SK-N-SH treated with all-trans-retinoic acid at 6 μM for 48 hours (cell line): ENCODE data around the gene MYL10.

Experiments used
- ATAC-seq: fragments of 200-7000 bp; cut with Tn5 transposase; 3 replicates; pipeline ENCODE4 v1.9.1; 2020; ENCODE audit warnings: mild to moderate bottlenecking, moderate library complexity
- ARNTL ChIP-seq: fragments of 450-650 bp; formaldehyde crosslinking; IDR thresholded peaks from 2 replicates; pipeline ENCODE4 v1.5.0; 2020; ENCODE audit warnings: low read depth, mild to moderate bottlenecking, moderate library complexity, borderline replicate concordance
- CREB5 ChIP-seq: fragments of 250-450 bp; sonication (Bioruptor Pico); IDR thresholded peaks from 2 replicates; pipeline ENCODE4 v1.5.1; 2020; ENCODE audit warnings: low read depth, mild to moderate bottlenecking, moderate library complexity
- CSRNP3 ChIP-seq: fragments of 250-450 bp; sonication (Bioruptor Pico); IDR thresholded peaks from 2 replicates; pipeline ENCODE4 v1.5.1; 2021; ENCODE audit warnings: mild to moderate bottlenecking, moderate library complexity
- OSR1 ChIP-seq: fragments of 250-450 bp; sonication (Bioruptor Pico); IDR thresholded peaks from 2 replicates; pipeline ENCODE4 v1.8.0; 2022; ENCODE audit warnings: moderate library complexity, mild to moderate bottlenecking, inconsistent platforms
- PATZ1 ChIP-seq: fragments of 250-450 bp; sonication (Bioruptor Pico); IDR thresholded peaks from 2 replicates; pipeline ENCODE4 v1.8.0; 2020; ENCODE audit warnings: mild to moderate bottlenecking, moderate library complexity, borderline replicate concordance
- POU6F1 ChIP-seq: fragments of 250-450 bp; sonication (Bioruptor Pico); IDR thresholded peaks from 2 replicates; pipeline ENCODE4 v1.8.0; 2021; ENCODE audit warnings: low read depth, mild to moderate bottlenecking, moderate library complexity, borderline replicate concordance
- RARB ChIP-seq: fragments of 250-450 bp; sonication (Bioruptor Pico); IDR thresholded peaks from 2 replicates; pipeline ENCODE4 v1.8.0; 2021; ENCODE audit warnings: mild to moderate bottlenecking, moderate library complexity
- TOX ChIP-seq: fragments of 250-450 bp; sonication (Bioruptor Pico); IDR thresholded peaks from 2 replicates; pipeline ENCODE4 v1.8.0; 2021; ENCODE audit warnings: mild to moderate bottlenecking, moderate library complexity, borderline replicate concordance
- TSHZ2 ChIP-seq: fragments of 250-450 bp; sonication (Bioruptor Pico); IDR thresholded peaks from 2 replicates; pipeline ENCODE4 v1.5.0; 2020; ENCODE audit warnings: mild to moderate bottlenecking, moderate library complexity
- ZC3H10 ChIP-seq: fragments of 250-450 bp; sonication (Bioruptor Pico); IDR thresholded peaks from 2 replicates; pipeline ENCODE4 v1.5.1; 2021; ENCODE audit warnings: mild to moderate bottlenecking, moderate library complexity
- ZNF70 ChIP-seq: fragments of 450-650 bp; formaldehyde crosslinking; IDR thresholded peaks from 2 replicates; pipeline ENCODE4 v1.5.0; 2020; ENCODE audit warnings: mild to moderate bottlenecking, moderate library complexity
- ZNF8 ChIP-seq: fragments of 450-650 bp; formaldehyde crosslinking; IDR thresholded peaks from 2 replicates; pipeline ENCODE4 v1.5.0; 2020; ENCODE audit warnings: mild to moderate bottlenecking, moderate library complexity

MYL10 gene

GRCh38 chr7:101590663-101591435 is 38.2 kb downstream of the MYL10 start:
- no peak for ATAC-seq
- TF ChIP-seq TOX (CRISPR knock-in tag) (no peak), ZNF70 (CRISPR knock-in tag) (no peak), POU6F1 (CRISPR knock-in tag) (no peak), PATZ1 (no peak), ARNTL (no peak), RARB (CRISPR knock-in tag) (no peak), CREB5 (CRISPR knock-in tag) (no peak), TSHZ2 (CRISPR knock-in tag) (no peak), OSR1 (no peak)

GRCh38 chr7:101589976-101590662 is 39.0 kb downstream of the MYL10 start:
- no peak for TF ChIP-seq ZC3H10 (CRISPR knock-in tag)
- no peak for ATAC-seq

- peak; percentile 21; the same call in 1 of the 3 replicates for ATAC-seq
These were observed 40.0 kb downstream of the MYL10 start for GRCh38 chr7:101589052-101589451.

More at GRCh38 chr7:101589052-101589451, 40.0 kb downstream of the MYL10 start:
- no peak for TF ChIP-seq POU6F1 (CRISPR knock-in tag)
- no peak for TF ChIP-seq CSRNP3 (CRISPR knock-in tag)
- TF ChIP-seq OSR1 = no peak
- no peak for TF ChIP-seq RARB (CRISPR knock-in tag)
- TF ChIP-seq ZNF8 (CRISPR knock-in tag) = no peak
